Activated CD4-positive, CD25-positive, alpha-beta regulatory T cell treated with anti-CD3 and anti-CD28 coated beads, Interleukin-2, amount 50 U/mL, for 16 hours (primary cell): ENCODE measurements around the gene RGSL1.
"Not testable (repeated sequence)": the region's sequence is repeated elsewhere in the genome, so short reads cannot be mapped to it uniquely, and the experiment has no call there.

ENCODE experiments used
- DNase-seq: peaks from one replicate; pipeline ENCODE4 v3.0.0-alpha.2; 2020; ENCODE audit warnings: low read depth, low spot score

Gene RGSL1

DNA sequence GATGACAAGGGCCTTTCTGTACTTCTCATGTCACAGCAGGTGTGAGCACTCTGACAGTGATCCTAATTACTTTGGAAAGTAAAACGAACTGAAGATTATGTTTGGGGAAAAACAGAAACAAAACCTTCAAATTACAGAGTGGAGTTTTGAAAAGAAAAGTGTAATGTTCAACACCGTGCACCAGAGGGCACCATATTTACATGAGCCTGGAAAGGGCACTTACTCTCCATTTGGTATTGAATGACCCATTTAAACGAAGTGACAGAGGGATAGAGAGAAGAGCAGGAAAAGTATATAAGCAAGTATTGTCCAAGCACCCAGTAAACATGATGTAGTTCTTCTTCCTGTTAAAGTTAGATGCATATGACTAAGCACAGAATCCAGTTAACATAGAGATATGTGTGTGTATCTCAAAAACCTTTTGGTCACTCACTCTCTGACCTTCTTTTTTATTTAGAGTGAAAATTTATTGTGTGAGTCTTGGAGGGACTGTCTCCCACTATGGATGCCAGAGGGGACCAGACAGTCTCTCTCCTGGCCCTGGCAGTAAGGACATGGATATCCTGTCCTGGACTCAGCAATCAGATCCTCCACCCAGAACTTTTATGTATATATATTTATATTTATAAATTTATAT lies 3.8 kb upstream of the RGSL1 start:
- no peak for DNase-seq

DNA sequence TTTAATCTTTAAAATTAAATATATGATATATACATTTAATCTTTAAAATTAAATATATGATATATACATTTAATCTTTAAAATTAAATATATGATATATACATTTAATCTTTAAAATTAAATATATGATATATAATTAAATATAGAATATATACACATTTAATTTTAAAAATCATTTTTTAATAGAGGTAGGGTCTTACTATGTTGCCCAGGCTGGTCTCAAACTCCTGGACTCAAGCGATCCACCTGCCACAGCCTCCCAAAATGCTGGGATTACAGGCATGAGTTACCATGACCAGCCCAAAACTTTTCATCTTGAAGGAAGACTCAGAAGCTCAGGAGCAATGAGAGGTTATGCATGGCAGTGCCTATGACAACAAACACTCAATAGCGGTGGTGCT lies 2.8 kb upstream of the RGSL1 start:
- not testable (repeated sequence) for DNase-seq

GRCh38 chr1:182447660-182448059 lies 2.3 kb upstream of the RGSL1 start:
- no peak for DNase-seq

DNA sequence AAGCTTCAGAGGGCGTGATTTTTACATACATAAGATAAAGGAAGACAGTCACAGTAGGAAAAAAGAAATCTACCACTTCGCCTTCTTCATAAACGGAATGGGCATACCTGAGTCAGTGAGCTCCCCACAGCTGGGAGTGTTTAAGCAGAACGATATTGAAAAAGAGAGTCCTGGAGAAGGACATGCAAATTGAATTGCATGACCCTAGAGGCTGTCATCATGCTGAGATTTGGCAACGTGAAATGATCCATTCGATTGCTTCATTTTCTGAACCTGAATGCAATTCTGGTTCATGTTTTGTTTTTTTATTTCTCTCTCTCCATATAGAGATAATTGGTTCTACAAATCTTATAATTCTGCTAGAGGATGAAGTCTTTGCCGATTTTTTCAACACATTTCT lies 3.7 kb downstream of the RGSL1 start:
- DNase-seq: no peak

GRCh38 chr1:182457844-182458243 lies 7.9 kb downstream of the RGSL1 start:
- no peak for DNase-seq

GRCh38 chr1:182459949-182460348 lies 10.0 kb downstream of the RGSL1 start:
- DNase-seq: no peak

DNA sequence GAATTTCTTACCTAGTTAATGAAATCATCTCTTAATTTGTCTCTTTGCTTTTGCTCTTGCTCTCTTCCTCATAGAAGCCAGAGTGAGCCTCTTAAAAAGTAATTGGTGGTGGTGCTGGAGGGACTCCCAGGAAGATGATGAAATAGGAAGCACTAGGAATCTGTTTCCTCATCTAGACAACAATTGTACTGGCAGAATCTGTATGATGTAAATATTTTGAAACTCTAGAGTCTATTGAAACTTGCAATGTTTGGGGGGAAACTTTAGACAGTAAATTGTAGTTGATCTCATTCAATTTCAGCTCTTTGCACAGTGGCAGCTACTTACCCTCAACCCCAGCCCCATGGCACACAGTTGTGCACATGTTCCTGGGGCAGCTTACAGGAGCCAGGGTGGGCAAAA lies 10.6 kb downstream of the RGSL1 start:
- DNase-seq: no peak

GRCh38 chr1:182473556-182473955 lies 23.6 kb downstream of the RGSL1 start:
- DNase-seq: no peak

DNA sequence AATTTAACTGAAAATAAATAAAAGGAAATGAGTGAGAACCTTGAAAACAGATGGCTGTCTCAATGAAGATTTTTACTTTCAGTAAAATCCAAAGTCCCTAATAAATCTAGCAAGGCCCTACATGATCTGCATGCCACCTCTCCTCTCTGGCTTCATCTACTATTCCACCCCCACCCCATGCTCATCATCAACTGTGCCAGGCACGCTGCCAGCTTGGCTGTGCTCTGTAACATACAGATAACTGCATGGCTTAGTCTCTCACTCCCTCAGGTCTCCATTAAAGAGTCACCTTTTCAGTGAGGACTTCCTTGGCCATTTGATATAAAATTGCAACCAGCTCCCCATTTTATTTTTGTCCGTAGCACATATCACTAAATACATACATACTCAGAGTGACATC lies 26.7 kb downstream of the RGSL1 start:
- no peak for DNase-seq

- DNase-seq: no peak
Observed at GRCh38 chr1:182478238-182478637, 28.3 kb downstream of the RGSL1 start.

DNA sequence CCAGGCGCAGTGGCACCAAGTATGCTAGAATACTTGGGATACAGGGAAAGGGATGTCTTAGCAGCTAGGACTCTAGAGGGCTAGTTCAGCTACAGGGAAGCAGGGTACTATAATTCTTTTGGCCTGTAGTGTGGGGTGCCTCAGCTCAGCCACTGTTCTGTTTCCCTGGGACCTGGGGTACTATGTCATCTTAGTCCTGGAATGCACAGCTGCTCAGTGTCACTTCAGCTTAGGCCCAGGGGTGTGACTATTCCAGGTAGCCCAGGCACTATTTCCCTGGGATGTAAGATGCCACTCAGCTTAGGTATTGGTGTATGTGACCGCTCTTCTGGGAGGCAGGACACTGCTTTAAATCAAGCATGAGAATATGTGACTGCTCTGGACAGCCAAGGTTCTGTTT lies 34.1 kb downstream of the RGSL1 start:
- DNase-seq: no peak

GRCh38 chr1:182484531-182485257 lies 34.7 kb downstream of the RGSL1 start:
- no peak for DNase-seq

DNA sequence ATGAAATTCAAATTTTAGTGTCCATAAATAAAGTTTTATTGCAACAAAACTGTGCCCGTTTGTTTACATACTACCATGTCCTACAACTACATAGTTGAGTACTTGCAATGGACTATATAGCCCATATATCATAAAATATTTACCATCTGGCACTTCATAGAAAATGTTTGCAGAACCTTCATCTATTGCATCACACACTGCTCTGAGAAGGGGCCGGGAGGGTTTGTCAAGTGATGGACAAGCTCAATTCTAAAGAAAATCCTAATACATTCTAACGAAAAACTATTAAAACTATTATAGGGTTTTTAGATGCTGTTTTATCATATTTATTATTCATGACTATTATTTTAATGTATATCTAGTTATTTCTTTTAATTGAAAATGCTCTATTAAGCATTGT lies 35.9 kb downstream of the RGSL1 start:
- DNase-seq: no peak

DNA sequence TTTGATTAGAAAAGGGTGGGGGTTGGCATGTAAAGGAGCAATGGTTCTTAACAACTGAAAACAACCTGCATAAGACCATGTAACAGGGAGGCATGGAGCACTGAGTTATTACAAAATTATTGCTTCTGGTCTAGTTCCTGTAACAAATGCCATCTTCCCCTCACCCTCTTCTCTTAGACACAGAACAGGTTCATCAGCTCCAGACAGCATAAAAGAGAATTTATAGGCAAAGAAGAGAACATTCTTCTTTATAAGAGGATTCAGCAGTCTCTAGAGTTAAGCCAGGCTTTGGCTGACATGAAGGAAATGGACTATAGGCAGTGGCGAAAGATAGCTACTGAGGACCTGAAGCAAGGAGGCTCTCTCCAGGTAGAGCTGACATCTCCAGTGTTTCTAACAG lies 38.9 kb downstream of the RGSL1 start:
- no peak for DNase-seq

DNA sequence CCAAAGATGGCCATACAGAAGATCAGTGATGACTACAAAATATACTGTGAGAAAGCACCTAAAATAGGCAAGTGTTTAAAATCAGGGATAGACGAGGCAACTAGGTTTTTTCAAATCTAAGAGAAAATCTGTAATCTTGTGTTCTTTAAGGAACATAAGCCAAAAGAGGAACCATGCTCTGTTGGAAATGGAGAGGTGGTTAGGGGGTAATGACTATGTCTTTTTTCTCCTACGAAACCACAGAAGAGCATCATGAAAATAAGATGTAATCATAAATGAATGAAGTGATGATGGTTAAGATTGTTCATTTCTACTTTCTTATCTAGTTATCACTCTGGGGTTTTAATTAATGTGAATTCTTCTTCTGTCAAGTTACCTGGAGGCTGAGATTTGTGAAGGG lies 43.1 kb downstream of the RGSL1 start:
- DNase-seq: no peak

GRCh38 chr1:182495002-182495401 lies 45.1 kb downstream of the RGSL1 start:
- no peak for DNase-seq

- DNase-seq: no peak
Observed at GRCh38 chr1:182495693-182496092, 45.7 kb downstream of the RGSL1 start.

DNA sequence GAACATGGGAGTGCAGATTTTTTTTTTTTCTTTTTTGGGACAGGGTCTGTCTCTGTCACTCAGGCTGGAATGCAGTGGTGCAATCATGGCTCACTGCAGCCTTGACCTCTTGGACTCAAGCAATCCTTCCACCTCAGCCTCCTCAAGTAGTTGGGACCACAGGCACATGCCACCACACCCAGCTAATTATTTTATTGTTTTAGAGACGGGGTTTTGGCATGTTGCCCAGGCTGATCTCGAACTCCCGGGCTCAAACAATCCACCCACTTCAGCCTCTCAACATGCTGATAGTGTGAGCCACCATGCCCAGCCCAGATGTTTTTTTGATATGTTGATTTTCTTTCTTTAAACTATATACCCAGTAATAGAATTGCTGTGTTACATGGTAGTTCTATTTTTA lies 57.7 kb downstream of the RGSL1 start:
- no peak for DNase-seq

DNA sequence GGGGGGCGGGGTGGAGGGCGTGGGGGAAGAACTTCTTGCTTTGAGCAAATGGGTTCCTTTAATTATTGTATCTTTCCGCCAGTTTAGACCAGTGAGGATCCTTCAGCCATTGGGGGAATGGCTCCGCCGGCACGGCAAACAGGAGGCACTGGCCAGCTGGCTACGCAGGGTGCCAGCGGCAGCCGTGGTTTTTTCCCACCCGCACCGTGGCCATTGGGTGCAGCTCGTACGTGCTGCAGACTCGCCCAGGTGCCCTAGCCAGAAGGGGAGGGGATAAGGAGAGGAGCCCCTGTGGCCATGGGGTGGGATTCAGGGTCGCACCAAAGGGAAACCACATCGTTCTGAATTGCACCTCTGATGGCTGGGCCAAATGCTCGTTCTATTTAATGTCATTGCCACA lies 65.6 kb downstream of the RGSL1 start:
- DNase-seq: no peak

DNA sequence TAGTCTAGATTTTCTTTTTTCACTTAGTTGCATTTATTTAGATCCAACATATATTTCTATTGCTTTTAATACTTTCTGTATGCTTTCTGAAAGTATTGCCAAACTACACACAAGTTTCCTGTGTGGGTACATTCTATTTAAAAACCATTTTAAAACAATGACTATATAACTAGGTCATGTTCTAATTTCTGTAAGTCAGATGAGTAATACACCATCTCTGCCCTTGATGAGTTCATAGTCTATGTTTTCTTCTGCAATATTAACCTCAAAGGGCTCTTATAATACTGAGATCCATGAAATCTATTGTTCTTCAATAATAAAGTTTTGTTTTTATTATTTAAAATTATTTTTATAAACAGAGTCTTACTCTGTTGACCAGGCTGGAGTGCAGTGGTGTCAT lies 70.8 kb downstream of the RGSL1 start:
- no peak for DNase-seq

DNA sequence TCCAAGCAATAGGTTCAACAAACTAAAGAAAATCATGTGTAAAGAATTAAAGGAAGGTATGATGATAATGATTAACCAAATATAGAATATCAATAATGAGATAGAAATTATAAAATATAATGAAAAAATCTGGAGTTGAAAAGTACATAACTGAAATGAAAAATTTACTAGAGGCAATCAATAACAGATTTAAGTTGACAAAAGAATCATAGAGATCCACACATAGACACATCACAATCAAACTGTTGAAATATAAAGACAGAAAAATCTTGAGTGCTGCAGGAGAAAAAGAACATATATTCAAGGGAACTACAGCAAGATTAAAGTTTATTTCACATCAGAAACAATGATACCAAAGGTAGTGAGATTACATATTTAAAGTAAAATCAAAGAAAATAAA lies 75.4 kb downstream of the RGSL1 start:
- DNase-seq: no peak

DNA sequence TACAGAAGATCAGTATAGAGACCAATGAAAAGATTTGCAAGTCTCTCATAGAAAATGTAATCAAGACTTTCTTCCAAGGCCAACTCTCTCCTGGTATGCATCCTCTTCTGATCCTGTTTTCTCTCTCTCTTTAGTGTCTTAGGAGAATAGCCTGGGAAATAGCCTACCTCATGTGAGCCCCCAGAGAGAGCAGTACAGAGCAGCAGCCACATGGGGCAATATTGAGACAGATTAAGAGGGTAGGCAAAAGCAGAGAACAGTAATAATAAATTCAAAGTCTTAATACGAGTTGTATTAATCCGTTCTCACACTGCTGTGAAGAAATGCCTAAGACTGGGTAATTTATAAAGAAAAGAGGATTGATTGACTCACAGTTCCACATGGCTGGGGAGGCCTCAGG lies 77.7 kb downstream of the RGSL1 start:
- no peak for DNase-seq

DNA sequence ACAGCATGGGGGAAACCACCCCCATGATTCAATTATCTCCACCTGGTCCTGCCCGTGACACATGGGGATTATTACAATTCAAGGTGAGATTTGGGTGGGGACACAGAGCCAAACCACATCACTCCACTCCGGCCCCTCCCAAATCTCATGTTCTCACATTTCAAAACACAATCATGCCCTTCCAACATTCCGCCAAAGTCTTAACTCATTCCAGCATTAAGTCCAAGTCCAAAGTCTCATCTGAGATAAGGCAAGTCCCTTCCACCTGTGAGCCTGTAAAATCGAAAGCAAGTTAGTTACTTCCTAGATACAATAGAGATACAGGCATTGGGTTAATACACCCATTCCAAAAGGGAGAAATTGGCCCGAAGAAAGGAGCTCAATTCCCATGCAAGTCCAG lies 78.3 kb downstream of the RGSL1 start:
- not testable (repeated sequence) for DNase-seq

DNA sequence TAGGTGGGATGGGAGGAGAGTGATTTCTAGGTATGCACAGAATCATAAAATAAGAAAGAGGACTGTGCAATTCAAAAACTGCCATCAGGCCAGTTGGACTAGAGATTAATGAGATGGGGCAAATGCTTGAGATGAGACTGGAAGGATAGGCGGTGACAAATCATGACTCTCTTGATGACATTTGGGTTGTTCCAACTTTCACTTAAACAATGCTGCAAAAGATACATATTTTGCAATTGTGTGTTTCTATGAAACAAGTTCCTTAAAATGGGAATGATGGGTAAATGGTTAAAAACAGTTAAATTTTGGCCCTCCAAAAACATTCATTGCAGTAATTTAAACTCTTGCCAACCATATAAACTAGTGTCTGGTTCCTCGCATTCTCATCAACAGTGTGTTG lies 84.0 kb downstream of the RGSL1 start:
- DNase-seq: no peak
